Keratinocyte (primary cell): Measurements from ENCODE around the gene DRC1. TPM values are rescaled to one million over a fixed set of nuclear protein-coding genes. Genes with fewer than 3 reads are reported as not detected.

Experiments used
- DNase-seq: peaks from one replicate; pipeline ENCODE4 v3.0.0-alpha.2; 2011; ENCODE audit warnings: low read depth, missing footprints, low spot score
- FAIRE-seq: peaks from 2 replicates; lab custom pipeline; 2011; peaks lifted over from hg19 to GRCh38; lab: Jason Lieb, UNC
- H2AFZ ChIP-seq: 2 replicates; pipeline ENCODE4 v1.6.0; 2012; ENCODE audit warnings: low read length, control low read depth, inconsistent platforms; ENCODE audit not compliant: control insufficient read depth
- H3K27ac ChIP-seq: 2 replicates; pipeline ENCODE4 v1.5.1; 2011; ENCODE audit warnings: low read length; ENCODE audit not compliant: control insufficient read depth, insufficient read depth
- H3K27me3 ChIP-seq: 3 replicates; pipeline ENCODE4 v1.6.0; 2011; ENCODE audit warnings: low read length; ENCODE audit not compliant: control insufficient read depth, insufficient read depth; ENCODE audit errors: extremely low read depth
- H3K36me3 ChIP-seq, 2 experiments: 2 replicates in 1 of 2; 3 replicates in 1 of 2; pipeline ENCODE4 v1.5.1; 2011; ENCODE audit warnings: low read length in 2 of 2, mild to moderate bottlenecking in 1 of 2; ENCODE audit not compliant: control insufficient read depth in 2 of 2, insufficient read depth in 2 of 2; ENCODE audit errors: extremely low read depth in 1 of 2
- H3K4me1 ChIP-seq: 3 replicates; pipeline ENCODE4 v1.5.1; 2011; ENCODE audit warnings: low read length; ENCODE audit not compliant: control insufficient read depth, insufficient read depth; ENCODE audit errors: extremely low read depth
- H3K4me2 ChIP-seq: 3 replicates; pipeline ENCODE4 v1.6.0; 2011; ENCODE audit warnings: low read depth, low read length; ENCODE audit not compliant: control insufficient read depth, insufficient read depth; ENCODE audit errors: extremely low read depth
- H3K4me3 ChIP-seq, 3 experiments: fragments of 200-600 bp in 1 of 3; sonication (generic) in 1 of 3; 2 replicates in 2 of 3; 3 replicates in 1 of 3; pipeline ENCODE4 v1.5.1; 2011 to 2016; ENCODE audit warnings: low read length in 3 of 3, mild to moderate bottlenecking in 3 of 3, control low read depth in 2 of 3, inconsistent platforms in 1 of 3, low read depth in 1 of 3, mixed read lengths in 1 of 3, mixed run types in 1 of 3, moderate library complexity in 1 of 3; ENCODE audit not compliant: control insufficient read depth in 2 of 3, insufficient read depth in 2 of 3; ENCODE audit errors: extremely low read depth in 1 of 3
- H3K79me2 ChIP-seq: 2 replicates; pipeline ENCODE4 v1.6.0; 2012; ENCODE audit warnings: low read length; ENCODE audit not compliant: control insufficient read depth, insufficient read depth
- H3K9ac ChIP-seq: 3 replicates; pipeline ENCODE4 v1.6.0; 2011; ENCODE audit warnings: low read length; ENCODE audit not compliant: control insufficient read depth, insufficient read depth; ENCODE audit errors: extremely low read depth
- H3K9me1 ChIP-seq: 3 replicates; pipeline ENCODE4 v1.6.0; 2011; ENCODE audit warnings: low read length; ENCODE audit not compliant: control insufficient read depth, insufficient read depth; ENCODE audit errors: extremely low read depth
- H3K9me3 ChIP-seq: 2 replicates; pipeline ENCODE4 v1.5.1; 2012; ENCODE audit warnings: low read depth, low read length; ENCODE audit not compliant: control insufficient read depth
- H4K20me1 ChIP-seq: 3 replicates; pipeline ENCODE4 v1.6.0; 2011; ENCODE audit warnings: low read length; ENCODE audit not compliant: control insufficient read depth, insufficient read depth; ENCODE audit errors: extremely low read depth
- EZH2 ChIP-seq: IDR thresholded peaks from one replicate; pipeline ENCODE4 v1.6.1; 2012; ENCODE audit warnings: inconsistent platforms, mild to moderate bottlenecking, low read length, moderate library complexity
- dilution Hi-C: fragments of 300-500 bp; cut with MboI; formaldehyde crosslinking; loops from one replicate; pipeline ENCODE4 v1.7.0; 2020; ENCODE audit warnings: low sequenced_read_pairs; ENCODE audit not compliant: extremely low pct_ligation_motif_present
- polyA plus RNA-seq, 5 experiments: library from polyadenylated mRNA; depleted of rRNA in 3 of 5; stranded (reverse) in 3 of 5; stranded (forward) in 1 of 5; unstranded in 1 of 5; fragments of >200 nt; gene quantifications; 1 replicate in 1 of 5; 2 replicates in 3 of 5; 3 replicates in 1 of 5; pipeline versions ENCODE4 v1.2.1 to v1.2.3, GENCODE V29; 2011 to 2012; ENCODE audit warnings: missing spikeins in 2 of 5, low read depth in 1 of 5, low replicate concordance in 1 of 5
- TF ChIP-seq, protein P1 (sequence below), 3 experiments: IDR thresholded peaks in 1 of 3; conservative IDR thresholded peaks in 1 of 3; optimal IDR thresholded peaks in 1 of 3; 2 replicates in 2 of 3; 3 replicates in 1 of 3; pipeline versions ENCODE3 to v1.5.1; 2011; ENCODE audit warnings: low read length in 3 of 3, mild to moderate bottlenecking in 3 of 3, moderate library complexity in 2 of 3, control low read depth in 1 of 3, inconsistent platforms in 1 of 3; ENCODE audit not compliant: insufficient read depth in 2 of 3; ENCODE audit errors: extremely low read depth in 1 of 3

The DRC1 gene
- polyA plus RNA-seq, 1 donor (not counting 4 experiments of a cell fraction or from before 2014, with no cell fraction given) = not detected

DNA sequence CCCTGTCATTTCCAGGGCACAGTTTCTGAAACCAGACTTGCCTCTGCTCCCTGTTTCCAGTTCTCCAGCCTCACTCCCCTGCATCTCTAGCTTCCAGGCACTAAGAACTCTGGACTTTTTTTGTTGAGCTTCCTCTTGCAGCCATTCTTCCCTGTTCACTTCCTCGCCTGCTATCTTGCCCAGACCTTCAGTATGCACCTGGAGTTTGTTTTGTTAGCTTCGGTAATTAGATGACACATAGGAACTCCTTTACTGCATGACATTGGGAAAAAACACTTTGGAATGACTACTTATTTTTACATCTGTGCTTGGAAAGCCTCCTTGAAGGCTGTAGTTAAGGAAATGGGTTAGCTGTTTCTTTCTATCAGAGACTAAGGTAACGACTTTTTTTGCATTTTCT, 41.0 kb downstream of the DRC1 start:
- TF ChIP-seq EZH2 = no peak
- TF ChIP-seq, protein P1, sequence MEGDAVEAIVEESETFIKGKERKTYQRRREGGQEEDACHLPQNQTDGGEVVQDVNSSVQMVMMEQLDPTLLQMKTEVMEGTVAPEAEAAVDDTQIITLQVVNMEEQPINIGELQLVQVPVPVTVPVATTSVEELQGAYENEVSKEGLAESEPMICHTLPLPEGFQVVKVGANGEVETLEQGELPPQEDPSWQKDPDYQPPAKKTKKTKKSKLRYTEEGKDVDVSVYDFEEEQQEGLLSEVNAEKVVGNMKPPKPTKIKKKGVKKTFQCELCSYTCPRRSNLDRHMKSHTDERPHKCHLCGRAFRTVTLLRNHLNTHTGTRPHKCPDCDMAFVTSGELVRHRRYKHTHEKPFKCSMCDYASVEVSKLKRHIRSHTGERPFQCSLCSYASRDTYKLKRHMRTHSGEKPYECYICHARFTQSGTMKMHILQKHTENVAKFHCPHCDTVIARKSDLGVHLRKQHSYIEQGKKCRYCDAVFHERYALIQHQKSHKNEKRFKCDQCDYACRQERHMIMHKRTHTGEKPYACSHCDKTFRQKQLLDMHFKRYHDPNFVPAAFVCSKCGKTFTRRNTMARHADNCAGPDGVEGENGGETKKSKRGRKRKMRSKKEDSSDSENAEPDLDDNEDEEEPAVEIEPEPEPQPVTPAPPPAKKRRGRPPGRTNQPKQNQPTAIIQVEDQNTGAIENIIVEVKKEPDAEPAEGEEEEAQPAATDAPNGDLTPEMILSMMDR (optimal IDR thresholded peaks at IDR 0.05 in 1 of 3, IDR thresholded peaks at IDR 0.05 in 1 of 3, conservative IDR thresholded peaks at IDR 0.05 in 1 of 3; ENCODE audit: extremely low read depth in 1 of 3, insufficient read depth in 2 of 3, low read length in 3 of 3) = no peak

DNA sequence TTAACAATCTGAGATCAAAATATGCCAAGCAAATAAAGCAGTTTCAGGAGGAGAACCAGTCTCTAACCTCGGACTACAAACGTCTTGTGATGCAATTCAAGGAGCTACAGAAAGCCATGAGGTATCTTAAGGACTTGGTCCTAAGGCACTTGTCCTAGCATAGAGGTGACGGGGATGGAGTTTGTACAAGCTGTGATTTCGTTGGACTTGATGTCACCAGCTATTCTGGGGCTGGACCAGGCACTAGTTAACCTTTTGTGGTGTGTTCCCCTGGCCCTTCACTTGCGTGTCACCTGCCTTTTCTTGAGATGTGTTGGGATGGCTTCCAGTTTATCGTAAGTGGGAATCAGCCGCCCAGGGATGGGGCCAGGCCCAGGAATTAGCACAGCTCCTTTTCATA, 42.5 kb downstream of the DRC1 start:
- peaks cover 4% of the 10 kb centered on the region for H3K27me3 ChIP-seq
- H3K4me3 ChIP-seq = no peak overlapping the region
- H4K20me1 ChIP-seq = no peaks in the 10 kb centered on the region
- no peaks in the 10 kb centered on the region for H3K4me1 ChIP-seq
- no peak overlapping the region for H2AFZ ChIP-seq
- no peaks in the 10 kb centered on the region for H3K9me3 ChIP-seq
- H3K4me2 ChIP-seq = no peak overlapping the region
- H3K79me2 ChIP-seq = no peaks in the 10 kb centered on the region
- H3K9me1 ChIP-seq = no peaks in the 10 kb centered on the region
- H3K36me3 ChIP-seq = no peaks in the 10 kb centered on the region
- no peak overlapping the region for H3K9ac ChIP-seq
- FAIRE-seq (no peak), DNase-seq (no peak)
- dilution Hi-C loops = no loop called here
- no peak overlapping the region for H3K27ac ChIP-seq
- no peak for TF ChIP-seq EZH2
- TF ChIP-seq, protein P1 (optimal IDR thresholded peaks at IDR 0.05 in 1 of 3, IDR thresholded peaks at IDR 0.05 in 1 of 3, conservative IDR thresholded peaks at IDR 0.05 in 1 of 3; ENCODE audit: extremely low read depth in 1 of 3, insufficient read depth in 2 of 3, low read length in 3 of 3) = no peak

More for the DNA sequence above, 41.0 kb downstream of the DRC1 start:
- H3K9me1 ChIP-seq = no peaks in the 10 kb centered on the region
- H3K27me3 ChIP-seq = peaks cover 8% of the 10 kb centered on the region
- H2AFZ ChIP-seq = no peak overlapping the region
- no peaks in the 10 kb centered on the region for H4K20me1 ChIP-seq
- H3K36me3 ChIP-seq = no peaks in the 10 kb centered on the region
- no peak overlapping the region for H3K4me3 ChIP-seq
- H3K27ac ChIP-seq = no peak overlapping the region
- DNase-seq (no peak), FAIRE-seq (no peak)
- H3K9me3 ChIP-seq = no peaks in the 10 kb centered on the region
- dilution Hi-C loops = no loop called here
- no peaks in the 10 kb centered on the region for H3K79me2 ChIP-seq
- H3K4me2 ChIP-seq = no peak overlapping the region
- no peak overlapping the region for H3K9ac ChIP-seq
- no peaks in the 10 kb centered on the region for H3K4me1 ChIP-seq
